IPS DF 4.7 (cell line): ENCODE results near the gene SPARC.
"Not testable (repeated sequence)": the region's sequence is repeated elsewhere in the genome, so short reads cannot be mapped to it uniquely, and the experiment has no call there.

Source experiments
- DNase-seq: peaks from one replicate; pipeline ENCODE4 v3.0.0-alpha.2; 2013; ENCODE audit warnings: low spot score; ENCODE audit errors: extremely low read depth

Gene SPARC

GRCh38 chr5:151700820-151701219 lies 14.1 kb upstream of the SPARC start:
- no peak for DNase-seq

GRCh38 chr5:151700296-151700695 lies 13.6 kb upstream of the SPARC start:
- DNase-seq, result no peak

- DNase-seq, result no peak
Observed at GRCh38 chr5:151699071-151699901, 12.6 kb upstream of the SPARC start.

- not testable (repeated sequence) for DNase-seq
Observed at GRCh38 chr5:151698081-151698480, 11.4 kb upstream of the SPARC start.

GRCh38 chr5:151697452-151697851 lies 10.7 kb upstream of the SPARC start:
- DNase-seq, result no peak

- DNase-seq, result no peak
Observed at GRCh38 chr5:151696470-151697061, 9.9 kb upstream of the SPARC start.

GRCh38 chr5:151695464-151695863 lies 8.7 kb upstream of the SPARC start:
- DNase-seq, result no peak

GRCh38 chr5:151694035-151694485 lies 7.3 kb upstream of the SPARC start:
- DNase-seq, result no peak

- DNase-seq, result no peak
Observed at GRCh38 chr5:151692312-151692711, 5.6 kb upstream of the SPARC start.

- no peak for DNase-seq
Observed at GRCh38 chr5:151691706-151692105, 5.0 kb upstream of the SPARC start.

- not testable (repeated sequence) for DNase-seq
Observed at GRCh38 chr5:151689591-151689990, 2.9 kb upstream of the SPARC start.

- no peak for DNase-seq
Observed at GRCh38 chr5:151688436-151688835, 1.7 kb upstream of the SPARC start.

- no peak for DNase-seq
Observed at GRCh38 chr5:151685749-151686673, 704 bp downstream of the SPARC start.

- DNase-seq, result no peak
Observed at GRCh38 chr5:151684690-151685361, 1.9 kb downstream of the SPARC start.

GRCh38 chr5:151683986-151684588 lies 2.6 kb downstream of the SPARC start:
- DNase-seq, result no peak

- no peak for DNase-seq
Observed at GRCh38 chr5:151683444-151683843, 3.3 kb downstream of the SPARC start.

GRCh38 chr5:151682751-151683331 lies 3.9 kb downstream of the SPARC start:
- no peak for DNase-seq

GRCh38 chr5:151682240-151682639 lies 4.5 kb downstream of the SPARC start:
- no peak for DNase-seq

GRCh38 chr5:151680944-151681427 lies 5.7 kb downstream of the SPARC start:
- DNase-seq, result no peak

GRCh38 chr5:151680156-151680505 lies 6.6 kb downstream of the SPARC start:
- DNase-seq, result not testable (repeated sequence)
